HG03432 (cell line): Measurements from ENCODE around the gene CDKN2D.

ENCODE experiments used
- ATAC-seq: cut with Tn5 transposase; IDR thresholded peaks from one replicate; pipeline ENCODE4 v1.9.1; 2021; ENCODE audit warnings: mild to moderate bottlenecking, moderate library complexity; ENCODE audit not compliant: unreplicated experiment

The CDKN2D gene

DNA sequence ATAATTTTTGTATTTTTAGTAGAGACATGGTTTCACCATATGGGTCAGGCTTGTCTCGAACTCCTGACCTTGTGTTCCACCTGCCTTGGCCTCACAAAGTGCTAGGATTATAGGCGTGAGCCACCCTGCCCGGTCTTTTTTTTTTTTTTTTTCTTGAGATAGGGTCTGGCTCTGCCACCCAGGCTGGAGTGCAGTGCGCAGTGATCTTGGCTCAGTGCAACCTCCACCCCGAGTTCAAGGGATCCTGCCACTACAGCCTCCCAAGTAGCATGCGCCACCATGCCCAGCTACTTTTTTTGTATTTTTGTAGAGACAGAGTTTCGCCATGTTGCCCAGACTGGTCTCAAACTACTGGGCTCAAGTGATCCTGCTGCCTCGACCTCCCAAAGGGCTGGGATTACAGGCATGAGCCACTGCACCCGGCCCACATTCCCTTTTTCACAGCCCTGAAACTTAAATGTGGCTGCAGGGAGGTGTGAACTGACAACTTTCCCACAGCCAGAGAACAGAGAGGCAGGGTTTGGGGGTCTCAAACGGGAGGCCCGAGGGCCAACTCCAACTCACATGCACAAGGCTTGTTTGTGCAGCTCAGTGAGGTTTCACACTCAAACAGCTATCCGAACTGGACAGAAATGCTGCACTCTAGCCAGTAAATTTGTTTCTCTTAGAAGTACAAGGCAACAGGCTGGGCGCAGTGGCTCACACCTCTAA, 47.2 kb downstream of the CDKN2D start:
- ATAC-seq = no peak

GRCh38 chr19:10520652-10521318, 48.0 kb downstream of the CDKN2D start:
- no peak for ATAC-seq

GRCh38 chr19:10519421-10519820, 49.4 kb downstream of the CDKN2D start:
- ATAC-seq = no peak

DNA sequence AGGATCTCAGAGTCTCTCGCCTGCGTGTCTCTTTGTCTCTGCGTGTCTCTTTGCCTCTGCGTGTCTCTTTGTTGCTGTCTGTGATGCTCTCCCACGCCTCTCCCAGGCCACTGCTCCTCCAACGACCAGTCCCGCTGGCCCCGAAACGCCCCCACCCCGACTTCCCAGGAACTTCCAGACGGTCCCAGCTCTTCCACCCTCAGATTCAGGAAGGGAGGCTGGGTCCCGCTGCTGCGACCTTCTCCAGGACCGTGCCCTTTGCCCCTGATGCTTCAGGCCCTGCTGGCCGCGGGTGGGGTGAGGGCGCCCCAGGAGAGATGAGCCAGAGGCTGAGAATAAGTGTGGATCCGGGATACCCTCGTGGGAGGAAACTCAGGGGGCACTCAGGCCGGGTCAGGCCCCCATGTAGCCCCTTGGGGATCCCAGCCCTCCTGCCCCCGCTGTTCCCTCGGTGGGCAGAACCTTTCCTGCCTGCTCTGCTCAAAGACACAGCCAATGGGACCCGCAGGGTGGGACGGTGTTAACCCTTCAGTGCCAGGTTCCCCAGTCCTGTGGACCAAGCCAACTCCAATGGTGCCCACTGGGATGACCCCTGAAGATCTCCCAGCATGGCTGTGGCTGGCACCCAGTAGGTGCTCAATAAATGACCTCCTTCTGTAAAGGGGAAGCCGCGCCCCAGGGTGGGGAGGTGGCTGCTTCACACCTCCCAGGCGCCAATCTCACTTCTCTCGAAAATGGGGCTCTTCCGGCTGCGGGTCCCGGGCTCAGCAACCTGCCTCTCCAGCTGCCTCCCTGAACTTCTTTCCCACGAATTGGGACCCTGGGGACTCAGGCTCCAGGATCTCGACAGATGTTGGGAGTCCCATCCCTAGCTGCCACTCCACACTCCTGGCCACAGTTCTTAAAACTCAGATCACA, 50.1 kb downstream of the CDKN2D start:
- no peak for ATAC-seq

DNA sequence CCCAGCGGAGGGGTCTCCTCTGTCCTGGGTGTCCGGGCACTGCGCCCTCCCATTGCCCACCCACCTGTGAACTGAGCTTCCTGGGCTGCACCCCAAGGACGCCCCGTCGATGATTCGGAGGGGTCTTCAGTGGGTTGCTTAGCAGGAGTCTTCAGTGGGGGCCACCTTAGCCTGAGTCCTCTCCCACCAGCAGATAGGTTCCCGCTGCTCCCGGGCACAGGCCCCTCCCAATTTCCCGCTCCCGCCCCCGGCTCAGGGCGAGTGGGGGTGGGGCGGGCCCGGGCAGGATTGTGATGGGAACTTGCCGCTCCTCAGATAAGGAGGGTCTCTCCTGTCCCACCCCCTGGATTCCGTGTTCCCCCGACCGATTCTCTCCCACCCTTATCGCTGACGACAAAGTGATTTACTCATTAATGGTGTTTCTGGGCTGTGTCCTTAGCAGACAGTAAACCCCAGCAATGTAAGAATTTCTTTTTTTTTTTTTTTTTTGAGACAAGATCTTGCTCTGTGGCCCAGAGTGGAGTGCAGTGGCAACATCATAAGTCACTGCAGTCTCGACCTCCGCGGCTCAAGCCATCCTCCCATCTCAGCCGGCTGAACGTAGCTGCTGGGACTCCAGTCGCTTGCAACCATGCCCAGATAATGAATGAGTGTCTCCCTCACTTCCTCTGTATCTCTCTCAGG, 50.9 kb downstream of the CDKN2D start:
- ATAC-seq = no peak

DNA sequence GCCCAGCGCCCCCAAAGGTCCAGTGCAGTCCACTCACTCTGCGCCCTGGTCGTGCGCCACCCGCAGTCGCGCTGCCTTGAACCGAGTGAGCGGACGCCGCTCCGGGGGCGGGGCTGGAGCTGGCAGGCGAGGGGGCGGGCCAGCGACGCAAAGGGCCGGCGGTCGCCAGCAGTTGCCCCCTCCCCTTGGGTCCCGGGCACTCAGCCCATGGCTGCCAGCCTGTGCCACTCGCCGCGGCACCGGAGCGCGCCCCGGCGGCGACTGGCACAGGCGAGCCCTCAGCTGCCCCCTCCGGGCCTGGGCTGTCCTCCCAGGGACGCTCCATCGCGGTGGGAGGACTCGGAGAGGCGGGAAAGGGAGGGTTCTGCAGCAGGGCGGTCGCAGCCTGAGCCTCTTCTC, 51.4 kb downstream of the CDKN2D start, which contains the start of gene S1PR5:
S1PR5 (minus strand) TSS at position 87 of the 399 bp plus-strand sequence. CDS start 2,436 bp downstream, outside the sequence.
- no peak for ATAC-seq

DNA sequence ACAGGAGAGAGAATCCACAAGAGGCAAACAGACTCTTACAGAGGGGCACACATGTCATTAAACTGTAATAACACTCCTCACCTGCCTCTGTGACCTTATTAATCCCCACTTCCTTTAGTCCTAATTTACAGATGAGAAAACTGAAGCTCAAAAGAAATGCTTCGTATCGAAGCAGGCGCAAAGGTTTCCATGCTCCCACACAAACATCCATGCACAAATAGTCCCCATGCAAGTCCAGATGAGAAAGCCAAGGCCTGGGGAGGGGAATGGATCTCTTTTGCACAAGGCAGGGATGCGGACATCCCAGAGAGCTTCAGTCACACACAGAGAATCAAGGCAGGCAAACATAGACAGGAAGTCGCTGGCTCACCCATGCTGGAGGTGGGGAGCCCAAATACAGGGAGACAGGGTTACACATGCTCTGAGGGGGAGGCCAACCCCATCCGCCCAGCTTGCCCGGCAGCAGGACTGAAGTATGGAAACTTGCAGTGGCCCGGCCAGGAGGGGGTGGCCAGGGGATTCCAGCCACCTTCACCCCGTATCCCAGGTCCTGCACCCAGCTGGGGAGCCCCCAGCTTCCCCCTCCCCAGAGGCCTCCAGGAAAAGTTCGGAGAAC, 52.0 kb downstream of the CDKN2D start:
- no peak for ATAC-seq
